Erythroblast (primary cell): ENCODE data around the gene MIB2.
"Not testable (repeated sequence)": the region's sequence is repeated elsewhere in the genome, so short reads cannot be mapped to it uniquely, and the experiment has no call there.

Experiments used
- GATA1 ChIP-seq: IDR thresholded peaks from 2 replicates; pipeline ENCODE4 v1.6.1; 2011; ENCODE audit warnings: low read depth, mild to moderate bottlenecking, control low read depth, low read length, moderate library complexity
- POLR2A ChIP-seq: IDR thresholded peaks from 2 replicates; pipeline ENCODE4 v1.6.1; 2011; ENCODE audit warnings: mild to moderate bottlenecking, low read length

GRCh38 chr1:1658583-1659549, 43.6 kb downstream of the MIB2 start, which contains the start of gene CDK11B:
- peak; percentile 39 for TF ChIP-seq POLR2A
- not testable (repeated sequence) for TF ChIP-seq GATA1
